HCT116 (cell line): ENCODE results near the gene CHD3.

Source experiments
- EGR1 ChIP-seq: IDR thresholded peaks from 2 replicates; pipeline ENCODE4 v1.6.1; 2012; ENCODE audit warnings: low read depth
- ELF1 ChIP-seq: IDR thresholded peaks from 2 replicates; pipeline ENCODE4 v1.6.1; 2012; ENCODE audit warnings: low read depth, borderline replicate concordance
- EZH2phosphoT487 ChIP-seq: fragments of 200-600 bp; IDR thresholded peaks from 2 replicates; pipeline ENCODE4 v1.6.1; 2018; ENCODE audit warnings: antibody characterized with exemption, borderline replicate concordance
- POLR2A ChIP-seq: IDR thresholded peaks from 2 replicates; pipeline ENCODE4 v1.7.0; 2011; ENCODE audit warnings: borderline replicate concordance; ENCODE audit not compliant: insufficient read depth, insufficient read length; ENCODE audit errors: extremely low read depth
- POLR2AphosphoS5 ChIP-seq: IDR thresholded peaks from 2 replicates; pipeline ENCODE4 v1.6.1; 2011; ENCODE audit warnings: mild to moderate bottlenecking, low read depth, low read length, moderate library complexity
- YY1 ChIP-seq: IDR thresholded peaks from 2 replicates; pipeline ENCODE4 v1.6.1; 2011; ENCODE audit warnings: low read length, low read depth, moderate library complexity, mild to moderate bottlenecking; ENCODE audit not compliant: insufficient replicate concordance; ENCODE audit errors: extremely low read depth
- ZFX ChIP-seq: fragments of 450-650 bp; IDR thresholded peaks from 2 replicates; pipeline ENCODE4 v1.6.1; 2017
- TF ChIP-seq, protein P1 (sequence below), 3 experiments: fragments of 200-600 bp in 1 of 3; sonication (generic) in 1 of 3; IDR thresholded peaks in 2 of 3; conservative IDR thresholded peaks in 1 of 3; 2 replicates each; pipeline ENCODE4 v1.5.1; 2012 to 2017; ENCODE audit warnings: low read depth in 2 of 3, low read length in 2 of 3, antibody characterized with exemption in 1 of 3, borderline replicate concordance in 1 of 3, control low read depth in 1 of 3, mild to moderate bottlenecking in 1 of 3, mixed read lengths in 1 of 3, mixed run types in 1 of 3, moderate library complexity in 1 of 3; ENCODE audit not compliant: insufficient read depth in 1 of 3
- TF ChIP-seq, protein P2 (sequence below): IDR thresholded peaks from 2 replicates; pipeline ENCODE4 v1.6.1; 2011; ENCODE audit warnings: mild to moderate bottlenecking, low read length, moderate library complexity; ENCODE audit not compliant: insufficient replicate concordance; ENCODE audit errors: extremely low read depth
- TF ChIP-seq, protein P3 (sequence below): IDR thresholded peaks from 2 replicates; pipeline ENCODE4 v1.6.1; 2012
- TF ChIP-seq, protein P4 (sequence below): IDR thresholded peaks from 2 replicates; pipeline ENCODE4 v1.6.1; 2012

DNA sequence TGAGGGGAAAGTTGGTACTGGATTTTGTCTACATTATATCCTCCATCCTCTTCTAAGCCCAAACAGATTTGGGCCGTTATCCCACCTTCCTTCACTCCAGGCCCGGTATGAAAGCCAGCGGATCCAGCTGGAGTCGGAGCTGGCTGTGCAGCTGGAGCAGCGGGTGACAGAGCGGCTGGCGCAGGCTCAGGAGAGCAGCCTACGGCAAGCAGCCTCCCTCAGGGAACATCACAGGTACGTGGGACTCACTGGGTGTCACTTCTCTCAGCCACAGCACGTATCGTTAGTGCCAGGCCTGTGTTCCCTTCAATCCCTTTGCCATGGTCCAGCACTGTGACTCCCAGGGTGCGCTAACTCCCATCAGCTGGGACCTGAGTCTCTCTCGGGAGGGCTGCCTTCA, 54.7 kb downstream of the CHD3 start:
- TF ChIP-seq POLR2A = no peak
- TF ChIP-seq YY1 = no peak
- TF ChIP-seq, protein P1, sequence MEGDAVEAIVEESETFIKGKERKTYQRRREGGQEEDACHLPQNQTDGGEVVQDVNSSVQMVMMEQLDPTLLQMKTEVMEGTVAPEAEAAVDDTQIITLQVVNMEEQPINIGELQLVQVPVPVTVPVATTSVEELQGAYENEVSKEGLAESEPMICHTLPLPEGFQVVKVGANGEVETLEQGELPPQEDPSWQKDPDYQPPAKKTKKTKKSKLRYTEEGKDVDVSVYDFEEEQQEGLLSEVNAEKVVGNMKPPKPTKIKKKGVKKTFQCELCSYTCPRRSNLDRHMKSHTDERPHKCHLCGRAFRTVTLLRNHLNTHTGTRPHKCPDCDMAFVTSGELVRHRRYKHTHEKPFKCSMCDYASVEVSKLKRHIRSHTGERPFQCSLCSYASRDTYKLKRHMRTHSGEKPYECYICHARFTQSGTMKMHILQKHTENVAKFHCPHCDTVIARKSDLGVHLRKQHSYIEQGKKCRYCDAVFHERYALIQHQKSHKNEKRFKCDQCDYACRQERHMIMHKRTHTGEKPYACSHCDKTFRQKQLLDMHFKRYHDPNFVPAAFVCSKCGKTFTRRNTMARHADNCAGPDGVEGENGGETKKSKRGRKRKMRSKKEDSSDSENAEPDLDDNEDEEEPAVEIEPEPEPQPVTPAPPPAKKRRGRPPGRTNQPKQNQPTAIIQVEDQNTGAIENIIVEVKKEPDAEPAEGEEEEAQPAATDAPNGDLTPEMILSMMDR (IDR thresholded peaks at IDR 0.05 in 2 of 3, conservative IDR thresholded peaks at IDR 0.05 in 1 of 3; ENCODE audit: borderline replicate concordance in 1 of 3, insufficient read depth in 1 of 3, low read depth in 2 of 3, low read length in 2 of 3) = no peak
- no peak for TF ChIP-seq EZH2phosphoT487
- TF ChIP-seq, protein P2, sequence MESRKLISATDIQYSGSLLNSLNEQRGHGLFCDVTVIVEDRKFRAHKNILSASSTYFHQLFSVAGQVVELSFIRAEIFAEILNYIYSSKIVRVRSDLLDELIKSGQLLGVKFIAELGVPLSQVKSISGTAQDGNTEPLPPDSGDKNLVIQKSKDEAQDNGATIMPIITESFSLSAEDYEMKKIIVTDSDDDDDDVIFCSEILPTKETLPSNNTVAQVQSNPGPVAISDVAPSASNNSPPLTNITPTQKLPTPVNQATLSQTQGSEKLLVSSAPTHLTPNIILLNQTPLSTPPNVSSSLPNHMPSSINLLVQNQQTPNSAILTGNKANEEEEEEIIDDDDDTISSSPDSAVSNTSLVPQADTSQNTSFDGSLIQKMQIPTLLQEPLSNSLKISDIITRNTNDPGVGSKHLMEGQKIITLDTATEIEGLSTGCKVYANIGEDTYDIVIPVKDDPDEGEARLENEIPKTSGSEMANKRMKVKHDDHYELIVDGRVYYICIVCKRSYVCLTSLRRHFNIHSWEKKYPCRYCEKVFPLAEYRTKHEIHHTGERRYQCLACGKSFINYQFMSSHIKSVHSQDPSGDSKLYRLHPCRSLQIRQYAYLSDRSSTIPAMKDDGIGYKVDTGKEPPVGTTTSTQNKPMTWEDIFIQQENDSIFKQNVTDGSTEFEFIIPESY = no peak
- no peak for TF ChIP-seq POLR2AphosphoS5
- TF ChIP-seq ELF1 = no peak
- TF ChIP-seq, protein P3, sequence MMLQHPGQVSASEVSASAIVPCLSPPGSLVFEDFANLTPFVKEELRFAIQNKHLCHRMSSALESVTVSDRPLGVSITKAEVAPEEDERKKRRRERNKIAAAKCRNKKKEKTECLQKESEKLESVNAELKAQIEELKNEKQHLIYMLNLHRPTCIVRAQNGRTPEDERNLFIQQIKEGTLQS = no peak
- TF ChIP-seq, protein P4, sequence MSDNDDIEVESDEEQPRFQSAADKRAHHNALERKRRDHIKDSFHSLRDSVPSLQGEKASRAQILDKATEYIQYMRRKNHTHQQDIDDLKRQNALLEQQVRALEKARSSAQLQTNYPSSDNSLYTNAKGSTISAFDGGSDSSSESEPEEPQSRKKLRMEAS = no peak
- no peak for TF ChIP-seq EGR1
- TF ChIP-seq ZFX = no peak
